Central memory CD8-positive, alpha-beta T cell (primary cell): ENCODE results near the gene C19orf81.

Experiments used
- ATAC-seq: fragments of 150-1000 bp; cut with Tn5 transposase; replicated peaks from 2 replicates; pipeline ENCODE4 v1.10.0; 2022; ENCODE audit warnings: mild to moderate bottlenecking, moderate FRiP score, moderate number of reproducible peaks; ENCODE audit not compliant: poor library complexity, severe bottlenecking; ENCODE audit errors: extremely low read depth
- DNase-seq, 2 donors: peaks; one replicate each; pipeline ENCODE4 v3.0.0; 2021; ENCODE audit warnings: low spot score in 2 of 2
- H3K27ac Mint-ChIP-seq: one replicate; pipeline ENCODE4 v1.8.0; 2022; ENCODE audit warnings: low read depth, mild to moderate bottlenecking, moderate library complexity, mixed read lengths
- H3K27me3 Mint-ChIP-seq: one replicate; pipeline ENCODE4 v1.8.0; 2022; ENCODE audit warnings: mixed read lengths
- H3K36me3 Mint-ChIP-seq: one replicate; pipeline ENCODE4 v1.8.0; 2022; ENCODE audit warnings: mild to moderate bottlenecking, moderate library complexity, mixed read lengths; ENCODE audit not compliant: insufficient read depth
- H3K4me1 Mint-ChIP-seq: one replicate; pipeline ENCODE4 v1.8.0; 2022; ENCODE audit warnings: mixed read lengths
- H3K4me3 Mint-ChIP-seq: one replicate; pipeline ENCODE4 v1.8.0; 2022; ENCODE audit warnings: mild to moderate bottlenecking, moderate library complexity, mixed read lengths
- H3K9me3 Mint-ChIP-seq: one replicate; pipeline ENCODE4 v1.8.0; 2022; ENCODE audit warnings: mixed read lengths

Gene C19orf81

GRCh38 chr19:50702158-50702870, 53.1 kb downstream of the C19orf81 start:
- no peak overlapping the region for H3K4me3 Mint-ChIP-seq
- no peak for DNase-seq
- H3K9me3 Mint-ChIP-seq: no peaks in the 10 kb centered on the region
- H3K4me1 Mint-ChIP-seq: no peaks in the 10 kb centered on the region
- peaks cover 75% of the 10 kb centered on the region for H3K27me3 Mint-ChIP-seq
- H3K27ac Mint-ChIP-seq: no peak overlapping the region
- ATAC-seq: no peak
- H3K36me3 Mint-ChIP-seq: no peaks in the 10 kb centered on the region

- H3K36me3 Mint-ChIP-seq: no peaks in the 10 kb centered on the region
- no peak overlapping the region for H3K27ac Mint-ChIP-seq
- ATAC-seq (no peak), DNase-seq (no peak)
- no peaks in the 10 kb centered on the region for H3K9me3 Mint-ChIP-seq
- peaks cover 66% of the 10 kb centered on the region for H3K27me3 Mint-ChIP-seq
- H3K4me3 Mint-ChIP-seq: no peak overlapping the region
- H3K4me1 Mint-ChIP-seq: no peaks in the 10 kb centered on the region
Measured at GRCh38 chr19:50702871-50703829, 53.9 kb downstream of the C19orf81 start.

DNA sequence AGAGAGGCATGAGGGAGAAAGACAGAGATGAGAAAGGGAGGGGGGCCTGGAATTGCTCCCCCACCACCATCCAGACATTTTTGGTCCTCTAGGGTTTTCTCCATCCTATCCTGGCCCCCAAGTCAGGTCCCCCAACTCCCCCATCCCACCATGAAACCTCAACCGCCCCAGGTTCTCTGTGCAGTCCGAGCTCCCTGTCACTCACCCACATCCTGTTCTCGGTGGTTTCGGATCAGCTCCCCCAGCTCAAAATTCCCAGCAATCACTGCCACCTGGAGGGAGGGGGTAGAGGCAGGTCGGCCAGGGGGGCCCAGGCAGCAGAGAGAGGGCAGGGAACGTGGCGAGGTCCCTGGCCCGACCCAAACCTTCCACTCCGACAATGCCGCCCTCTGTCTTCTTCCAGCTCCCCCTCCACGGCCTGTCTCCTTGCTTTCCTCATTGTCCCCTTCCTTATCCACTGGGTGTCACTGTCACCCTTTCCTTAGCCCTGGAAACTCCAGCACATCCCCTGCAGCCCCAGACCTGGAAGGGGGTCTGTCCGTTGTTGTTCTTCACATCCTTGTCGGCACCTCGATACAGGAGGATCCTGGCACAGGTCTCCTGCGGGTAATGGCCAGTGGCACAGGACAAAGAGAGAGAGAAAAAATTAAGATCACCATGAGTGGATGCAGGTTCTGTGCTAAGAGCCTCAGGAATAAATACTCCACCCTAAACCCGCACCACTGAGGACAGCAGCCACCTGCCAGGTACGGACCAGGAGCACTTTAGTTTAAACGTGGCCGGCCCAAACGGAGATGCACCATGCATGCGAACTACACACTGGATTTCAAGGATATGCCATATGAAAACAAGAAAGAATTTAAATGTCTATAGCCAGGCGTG, 54.9 kb downstream of the C19orf81 start:
- DNase-seq (no peak), ATAC-seq (no peak)
- H3K27me3 Mint-ChIP-seq: peaks cover 56% of the 10 kb centered on the region
- no peak overlapping the region for H3K27ac Mint-ChIP-seq
- H3K4me1 Mint-ChIP-seq: no peaks in the 10 kb centered on the region
- H3K36me3 Mint-ChIP-seq: no peaks in the 10 kb centered on the region
- no peaks in the 10 kb centered on the region for H3K9me3 Mint-ChIP-seq
- no peak overlapping the region for H3K4me3 Mint-ChIP-seq

DNA sequence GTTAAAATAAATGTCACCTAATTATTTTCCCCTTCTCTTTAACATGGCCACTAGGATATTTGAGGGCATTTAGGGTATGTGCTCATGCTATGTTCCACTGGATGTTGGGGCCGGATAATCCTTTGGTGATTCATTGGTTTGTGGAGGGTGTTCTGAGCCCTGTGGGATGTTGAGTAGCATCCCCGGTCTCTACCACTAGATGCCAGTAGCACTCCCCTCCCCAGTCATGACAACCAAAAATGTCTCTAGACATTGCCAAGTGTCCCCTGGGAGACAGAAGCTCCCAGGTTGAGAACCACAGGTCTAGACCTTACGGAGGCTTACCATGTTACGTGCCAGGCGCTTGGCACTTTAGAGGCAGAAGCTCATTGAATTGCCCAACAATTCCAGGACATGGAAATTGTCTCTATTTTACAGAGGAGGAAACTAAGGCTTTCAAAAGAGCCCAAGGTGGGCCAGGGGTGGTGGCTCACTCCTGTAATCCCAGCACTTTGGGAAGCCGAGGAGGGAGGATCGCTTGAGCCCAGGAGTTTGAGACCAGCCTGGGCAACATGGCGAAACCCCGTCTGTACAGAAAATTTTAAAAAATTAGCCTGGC, 56.3 kb downstream of the C19orf81 start:
- H3K4me1 Mint-ChIP-seq: no peaks in the 10 kb centered on the region
- no peaks in the 10 kb centered on the region for H3K9me3 Mint-ChIP-seq
- DNase-seq (no peak), ATAC-seq (no peak)
- peaks cover 50% of the 10 kb centered on the region for H3K27me3 Mint-ChIP-seq
- H3K36me3 Mint-ChIP-seq: no peaks in the 10 kb centered on the region
- H3K4me3 Mint-ChIP-seq: no peak overlapping the region
- H3K27ac Mint-ChIP-seq: no peak overlapping the region

- no peaks in the 10 kb centered on the region for H3K36me3 Mint-ChIP-seq
- DNase-seq (no peak), ATAC-seq (no peak)
- H3K27me3 Mint-ChIP-seq: peaks cover 55% of the 10 kb centered on the region
- H3K4me3 Mint-ChIP-seq: no peak overlapping the region
- no peak overlapping the region for H3K27ac Mint-ChIP-seq
- no peaks in the 10 kb centered on the region for H3K4me1 Mint-ChIP-seq
- H3K9me3 Mint-ChIP-seq: no peaks in the 10 kb centered on the region
Measured at GRCh38 chr19:50706387-50706786, 57.1 kb downstream of the C19orf81 start.

DNA sequence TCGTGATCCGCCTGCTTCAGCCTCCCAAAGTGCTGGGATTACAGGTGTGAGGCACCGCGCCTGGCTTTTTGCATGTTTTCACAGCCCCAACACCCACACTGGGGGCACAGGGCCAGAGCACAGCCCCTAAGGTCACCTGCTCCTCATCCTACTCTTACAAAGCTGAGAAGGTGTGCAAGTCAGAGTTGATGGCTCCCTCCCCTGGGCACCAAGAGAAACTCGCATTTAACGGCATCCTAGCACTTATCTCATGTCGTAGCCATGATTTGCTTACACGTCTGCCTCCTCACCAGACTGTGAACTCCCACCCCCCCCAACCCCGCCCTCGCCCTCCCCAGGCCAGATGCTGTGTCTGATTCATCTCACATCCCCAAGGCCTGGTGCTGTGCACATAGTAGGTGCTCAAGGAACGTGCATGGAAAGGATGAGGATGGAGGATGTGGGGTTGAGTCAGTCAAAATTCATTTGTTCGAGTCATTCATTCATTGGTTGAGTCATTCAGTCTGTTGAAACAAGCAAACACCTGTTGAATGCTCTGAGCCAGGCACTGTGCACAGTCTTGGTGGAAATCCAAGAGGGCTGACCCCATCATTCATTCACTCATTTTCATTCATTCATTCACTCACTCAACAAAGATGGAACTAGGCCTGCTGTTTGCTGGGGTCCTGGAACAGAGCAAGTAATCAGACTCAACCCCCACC, 59.1 kb downstream of the C19orf81 start:
- H3K27me3 Mint-ChIP-seq: peaks cover 68% of the 10 kb centered on the region
- H3K4me1 Mint-ChIP-seq: peaks cover 9% of the 10 kb centered on the region
- H3K4me3 Mint-ChIP-seq: no peak overlapping the region
- DNase-seq (no peak), ATAC-seq (no peak)
- no peaks in the 10 kb centered on the region for H3K9me3 Mint-ChIP-seq
- H3K36me3 Mint-ChIP-seq: no peaks in the 10 kb centered on the region
- H3K27ac Mint-ChIP-seq: no peak overlapping the region
